HG02763 (cell line): ENCODE data around the gene AP4B1.

Experiments used
- ATAC-seq: cut with Tn5 transposase; IDR thresholded peaks from one replicate; pipeline ENCODE4 v1.9.1; 2021; ENCODE audit warnings: mild to moderate bottlenecking, moderate library complexity; ENCODE audit not compliant: unreplicated experiment

The AP4B1 gene

GRCh38 chr1:113895961-113896360 is 8.6 kb downstream of the AP4B1 start:
- ATAC-seq, result no peak

GRCh38 chr1:113895098-113895497 is 9.5 kb downstream of the AP4B1 start:
- ATAC-seq, result no peak

DNA sequence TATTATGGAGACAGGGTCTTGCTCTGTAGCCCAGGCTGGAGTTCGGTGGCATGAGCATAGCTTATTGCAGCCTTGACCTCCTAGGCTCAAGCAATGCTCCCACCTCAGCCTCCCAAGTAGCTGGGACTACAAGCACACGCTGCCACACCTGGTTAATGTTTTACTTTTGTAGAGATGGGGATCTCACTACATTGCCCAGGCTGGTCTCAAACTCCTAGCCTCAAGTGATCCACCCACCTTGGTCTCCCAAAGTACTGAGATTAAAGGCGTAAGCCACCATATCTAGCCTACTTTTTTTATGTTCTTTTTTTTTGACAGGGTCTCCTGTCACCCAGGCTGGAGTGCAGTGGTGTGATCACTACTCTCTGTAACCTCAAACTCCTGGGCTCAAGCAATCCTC is 11.3 kb downstream of the AP4B1 start:
- ATAC-seq, result no peak

- no peak for ATAC-seq
These were observed 12.9 kb downstream of the AP4B1 start for GRCh38 chr1:113891631-113892220.

- ATAC-seq, result no peak
These were observed 13.8 kb downstream of the AP4B1 start for GRCh38 chr1:113890816-113891215.

DNA sequence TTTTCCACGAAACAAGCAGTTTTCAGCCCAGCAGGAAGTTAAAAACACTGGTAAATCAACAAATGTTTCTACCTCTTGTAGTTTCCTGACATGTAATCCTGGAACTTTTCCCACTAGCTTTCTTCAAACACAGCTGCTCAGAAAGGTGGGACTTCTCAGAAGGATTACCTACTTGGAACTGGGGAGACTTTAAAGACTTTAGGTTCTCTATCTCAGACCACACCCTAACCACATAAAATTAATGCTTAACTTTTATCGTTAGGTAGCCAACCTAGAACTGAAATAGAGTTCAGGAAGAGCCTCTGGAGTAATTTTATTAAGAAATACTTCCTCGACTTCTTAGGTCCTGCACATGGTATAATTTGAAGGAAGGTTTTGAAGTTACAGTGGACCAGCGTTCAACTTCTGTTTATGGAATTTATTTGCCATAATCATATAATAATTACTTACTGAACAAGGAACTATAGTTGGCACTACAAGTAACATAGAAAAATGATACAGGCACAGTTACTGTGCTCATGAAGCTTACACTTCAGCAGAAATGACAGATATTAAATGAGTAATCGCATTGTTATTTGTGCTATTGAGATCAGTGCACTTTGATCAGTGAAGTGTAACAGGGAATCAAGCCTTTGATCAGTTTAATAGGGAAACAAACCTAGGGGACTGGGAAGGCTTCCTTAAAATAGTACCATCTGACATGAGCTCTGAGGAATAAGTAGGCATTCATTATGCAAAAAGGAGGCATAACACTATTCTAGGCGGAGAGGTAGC is 17.0 kb downstream of the AP4B1 start, which contains the start of gene BCL2L15:
BCL2L15 (minus strand) TSS at position 180 of the 774 bp plus-strand sequence. CDS start 206 bp downstream, outside the sequence.
- ATAC-seq, result no peak

- ATAC-seq, result no peak
These were observed 17.9 kb downstream of the AP4B1 start for GRCh38 chr1:113886417-113887401.

DNA sequence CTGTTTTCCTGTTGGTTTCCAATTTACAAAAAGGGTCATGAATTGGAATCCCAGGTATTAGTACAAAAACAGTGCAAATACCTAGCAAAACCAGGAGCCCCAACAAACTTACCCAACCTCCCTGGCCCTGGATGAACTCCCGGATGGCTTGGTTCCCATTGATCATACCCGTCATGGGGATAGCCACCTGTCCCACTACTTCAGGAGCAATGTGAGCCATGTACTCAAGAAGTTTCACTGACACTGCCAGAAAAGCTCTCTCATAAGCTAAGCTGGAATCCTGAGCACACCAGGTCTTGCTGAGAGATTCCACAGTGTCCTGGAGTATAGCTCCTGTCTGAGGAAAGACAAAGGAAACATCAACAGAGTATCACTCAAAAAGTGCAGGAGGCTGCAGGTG is 22.9 kb downstream of the AP4B1 start:
- no peak for ATAC-seq

- no peak for ATAC-seq
These were observed 24.9 kb downstream of the AP4B1 start for GRCh38 chr1:113879739-113880038.

- ATAC-seq, result no peak
These were observed 28.4 kb downstream of the AP4B1 start for GRCh38 chr1:113876176-113876575.

- ATAC-seq, result no peak
These were observed 28.9 kb downstream of the AP4B1 start for GRCh38 chr1:113875714-113876113.

GRCh38 chr1:113874012-113874879 is 30.4 kb downstream of the AP4B1 start:
- no peak for ATAC-seq

- no peak for ATAC-seq
These were observed 32.2 kb downstream of the AP4B1 start for GRCh38 chr1:113872219-113872935.

DNA sequence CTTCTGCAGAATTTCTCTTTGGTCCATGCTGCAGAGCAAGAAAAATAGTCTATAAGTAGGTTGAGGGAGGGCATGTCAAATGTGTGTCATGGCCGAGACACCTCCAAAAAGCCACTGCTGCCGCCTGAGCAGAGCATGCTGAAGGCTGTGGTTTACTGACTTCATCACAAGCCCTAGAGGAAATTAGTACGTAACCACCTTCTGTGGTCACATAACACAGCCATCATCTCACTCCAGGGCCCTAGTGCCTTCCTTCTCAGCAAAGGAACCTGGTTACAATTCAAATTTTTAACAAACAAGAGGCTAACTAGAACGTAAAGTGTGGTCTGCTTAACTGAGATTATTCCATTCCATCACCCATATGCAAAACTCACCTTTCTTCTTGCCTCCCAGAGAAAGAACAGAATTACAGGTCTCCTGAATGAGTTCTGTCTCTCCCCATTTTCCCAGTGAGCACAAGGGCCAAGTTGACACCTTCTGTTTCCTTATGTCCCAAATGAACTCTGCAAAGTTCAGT is 32.9 kb downstream of the AP4B1 start, which contains the start of gene PTPN22:
PTPN22 (minus strand) TSS at position 116 of the 517 bp plus-strand sequence.
- peak; percentile 92 for ATAC-seq

- no peak for ATAC-seq
These were observed 33.8 kb downstream of the AP4B1 start for GRCh38 chr1:113870778-113871177.

GRCh38 chr1:113868387-113869083 is 36.1 kb downstream of the AP4B1 start:
- no peak for ATAC-seq

GRCh38 chr1:113861641-113862040 is 43.0 kb downstream of the AP4B1 start:
- ATAC-seq, result no peak

DNA sequence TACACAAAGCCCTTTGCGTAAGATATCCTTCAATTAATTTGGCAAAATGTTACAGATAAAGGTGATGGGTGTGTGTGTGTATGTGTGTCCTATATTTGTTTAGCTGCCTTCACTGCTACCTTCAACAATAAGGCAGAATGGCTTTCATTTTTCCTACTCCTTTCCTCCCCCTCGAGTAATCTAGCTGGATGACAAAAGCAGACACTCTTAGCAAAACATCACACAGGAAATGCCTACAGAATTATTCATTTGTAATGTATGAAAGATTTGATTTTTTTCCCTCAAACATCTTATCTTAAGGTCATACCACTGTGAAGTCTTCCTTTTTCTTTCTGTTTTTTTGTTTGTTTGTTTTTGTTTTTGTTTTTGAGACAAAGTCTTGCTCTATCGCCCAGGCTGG is 43.7 kb downstream of the AP4B1 start:
- ATAC-seq, result no peak
